K562 (cell line): ENCODE data around the gene MFAP3. TPM values are rescaled to one million over a fixed set of nuclear protein-coding genes. Genes with fewer than 3 reads are reported as not detected.

Experiments
- ATAC-seq: fragments of 200-7000 bp; cut with Tn5 transposase; 3 replicates; pipeline ENCODE4 v1.9.1; 2020; ENCODE audit warnings: moderate library complexity
- BruUV-seq: library from RNA; stranded (reverse); fragments of 400-500 nt; replicated peaks from 2 replicates; lab custom pipeline; 2021; lab: Mats Ljungman, UMichigan
- CTCF ChIA-PET: fragments of 300-600 bp; formaldehyde crosslinking; extraction: SDS; loops from one replicate; lab custom pipeline; 2021; ENCODE audit warnings: low intra/inter-chr PET ratio; lab: Yijun Ruan, JAX
- POLR2A ChIA-PET: fragments of 300-600, 350-650 bp; sonication (Branson Sonifier 250); formaldehyde crosslinking; extraction: SDS; loops from one replicate; lab custom pipeline; 2021; ENCODE audit warnings: antibody characterized with exemption, inconsistent platforms; lab: Yijun Ruan, JAX
- DNase-seq, 4 experiments: peaks; one replicate each; pipeline versions ENCODE4 v3.0.0 to v3.0.0-alpha.2; 2011 to 2018; ENCODE audit warnings: low spot score in 3 of 4, mixed read lengths in 3 of 4; ENCODE audit errors: extremely low read depth in 1 of 4
- FAIRE-seq: peaks from 2 replicates; lab custom pipeline; 2011; peaks lifted over from hg19 to GRCh38; lab: Jason Lieb, UNC
- H2AFZ ChIP-seq: 2 replicates; pipeline ENCODE4 v1.6.0; 2011; ENCODE audit warnings: low read depth, low read length, control low read depth, inconsistent platforms
- H3K27ac ChIP-seq: fragments of 200-600 bp; 3 replicates; pipeline ENCODE4 v1.8.0; 2011; ENCODE audit warnings: low read depth, mild to moderate bottlenecking, control low read depth, inconsistent platforms, low read length, moderate library complexity, mixed read lengths; ENCODE audit errors: extremely low read depth
- H3K27me3 ChIP-seq, 2 experiments: fragments of 300-600 bp in 1 of 2; 2 replicates in 1 of 2; 3 replicates in 1 of 2; pipeline versions ENCODE4 v1.6.0 to v1.8.0; 2011; ENCODE audit warnings: inconsistent platforms in 2 of 2, low read length in 2 of 2, mild to moderate bottlenecking in 1 of 2, mixed read lengths in 1 of 2, moderate library complexity in 1 of 2; ENCODE audit not compliant: control insufficient read depth in 2 of 2, insufficient read depth in 2 of 2
- H3K36me3 ChIP-seq: fragments of 300-600 bp; 3 replicates; pipeline ENCODE4 v1.8.0; 2011; ENCODE audit warnings: mild to moderate bottlenecking, low read length, inconsistent platforms; ENCODE audit not compliant: control insufficient read depth, insufficient read depth
- H3K4me1 ChIP-seq, 2 experiments: fragments of 200-600 bp in 1 of 2; replicated peaks in 1 of 2; 2 replicates in 1 of 2; 3 replicates in 1 of 2; pipeline versions ENCODE4 v1.5.1 to v1.8.0; 2011; ENCODE audit warnings: inconsistent platforms in 2 of 2, low read length in 2 of 2, mild to moderate bottlenecking in 1 of 2, mixed read lengths in 1 of 2, moderate library complexity in 1 of 2; ENCODE audit not compliant: control insufficient read depth in 2 of 2, insufficient read depth in 2 of 2
- H3K4me2 ChIP-seq: 2 replicates; pipeline ENCODE4 v1.6.1; 2011; ENCODE audit warnings: low read length, control low read depth, inconsistent platforms, mixed read lengths; ENCODE audit not compliant: insufficient read depth
- H3K4me3 ChIP-seq: fragments of 200-600 bp; sonication (generic), shearing (Covaris generic); 2 replicates; pipeline ENCODE4 v1.5.1; 2016; ENCODE audit warnings: control low read depth, inconsistent platforms
- H3K79me2 ChIP-seq: fragments of 200-600 bp; 3 replicates; pipeline ENCODE4 v1.8.0; 2011; ENCODE audit warnings: low read length, inconsistent platforms; ENCODE audit not compliant: control insufficient read depth, insufficient read depth
- H3K9ac ChIP-seq, 2 experiments: 2 replicates each; pipeline versions ENCODE4 v1.6.0 to v1.6.1; 2011; ENCODE audit warnings: low read depth in 2 of 2, low read length in 2 of 2, control low read depth in 1 of 2, inconsistent platforms in 1 of 2, mild to moderate bottlenecking in 1 of 2, mixed read lengths in 1 of 2; ENCODE audit not compliant: insufficient read depth in 1 of 2
- H3K9me1 ChIP-seq: one replicate; pipeline ENCODE4 v1.6.0; 2011; ENCODE audit warnings: inconsistent platforms, mild to moderate bottlenecking, low read length, moderate library complexity; ENCODE audit not compliant: control insufficient read depth, insufficient read depth
- H3K9me3 ChIP-seq: replicated peaks from 2 replicates; pipeline ENCODE4 v1.5.1; 2011; ENCODE audit warnings: low read depth, low read length, inconsistent platforms; ENCODE audit not compliant: control insufficient read depth, insufficient read depth
- H4K20me1 ChIP-seq: replicated peaks from 2 replicates; pipeline ENCODE4 v1.6.1; 2011; ENCODE audit warnings: low read length, inconsistent platforms, mixed read lengths; ENCODE audit not compliant: control insufficient read depth, insufficient read depth
- NBN ChIP-seq: fragments of 450-650 bp; IDR thresholded peaks from 2 replicates; pipeline ENCODE4 v1.6.1; 2016; ENCODE audit warnings: low read depth, mild to moderate bottlenecking
- PRMT5 ChIP-seq: sonication (generic); formaldehyde crosslinking; IDR thresholded peaks from 2 replicates; pipeline ENCODE4 v1.5.0; 2020; ENCODE audit warnings: missing genetic modification reagents
- ZFP1 ChIP-seq: fragments of 450-650 bp; formaldehyde crosslinking; IDR thresholded peaks from 2 replicates; pipeline ENCODE4 v1.4.0; 2020; ENCODE audit warnings: mild to moderate bottlenecking, mixed read lengths
- WGBS: fragments of 100-300 bp; shearing (Covaris generic); methylation state at CpG from one replicate; pipeline ENCODE4 v1.1.6; 2016; ENCODE audit warnings: low coverage, mixed read lengths; ENCODE audit not compliant: insufficient coverage; ENCODE audit errors: missing lambda C conversion rate; 5-methylcytosine and 5-hydroxymethylcytosine counted together
- in situ Hi-C: fragments of 300-500 bp; cut with MboI; formaldehyde crosslinking; loops from 4 replicates; pipeline ENCODE4 v1.15.0; 2018; ENCODE audit warnings: inconsistent platforms, mixed read lengths
- intact Hi-C: fragments of 100-400 bp; cut with micrococcal nuclease; formaldehyde crosslinking; loops from 2 replicates; pipeline ENCODE4 v1.14.2; 2022
- polyA plus RNA-seq, 8 experiments: library from polyadenylated mRNA; depleted of rRNA in 4 of 8; stranded (reverse) in 5 of 8; unstranded in 3 of 8; fragments of >200 nt; fragmentation: Nextera tagmentation in 2 of 8; fragmentation: Illumina TruSeq in 1 of 8; extraction: Ambion mirVana in 2 of 8; extraction: Trizol in 1 of 8; gene quantifications; 2 replicates each; pipeline versions ENCODE4 v1.2.1 to v1.2.3, GENCODE V29; 2011 to 2014; ENCODE audit warnings: inconsistent platforms in 1 of 8, missing spikeins in 1 of 8
- total RNA-seq, 7 experiments: library from RNA; depleted of rRNA in 6 of 7; stranded (reverse); fragments of >200 nt in 6 of 7; fragmentation: Illumina TruSeq in 2 of 7; extraction: Trizol in 2 of 7; gene quantifications; 2 replicates each; pipeline versions ENCODE4 v1.2.1 to v1.2.3, GENCODE V29; 2011 to 2021; ENCODE audit warnings: low replicate concordance in 1 of 7
- TF ChIP-seq, protein P1 (sequence below): IDR thresholded peaks from 2 replicates; pipeline ENCODE4 v1.6.1; 2016; ENCODE audit warnings: missing genetic modification characterization, missing compliant biosample characterization

The MFAP3 gene
- total and polyA plus RNA-seq, 9 of the 15 experiments (the other 6 are each of a cell fraction or from before 2014, with no cell fraction given): 9.5 to 39.1 (median 20.7) TPM

DNA sequence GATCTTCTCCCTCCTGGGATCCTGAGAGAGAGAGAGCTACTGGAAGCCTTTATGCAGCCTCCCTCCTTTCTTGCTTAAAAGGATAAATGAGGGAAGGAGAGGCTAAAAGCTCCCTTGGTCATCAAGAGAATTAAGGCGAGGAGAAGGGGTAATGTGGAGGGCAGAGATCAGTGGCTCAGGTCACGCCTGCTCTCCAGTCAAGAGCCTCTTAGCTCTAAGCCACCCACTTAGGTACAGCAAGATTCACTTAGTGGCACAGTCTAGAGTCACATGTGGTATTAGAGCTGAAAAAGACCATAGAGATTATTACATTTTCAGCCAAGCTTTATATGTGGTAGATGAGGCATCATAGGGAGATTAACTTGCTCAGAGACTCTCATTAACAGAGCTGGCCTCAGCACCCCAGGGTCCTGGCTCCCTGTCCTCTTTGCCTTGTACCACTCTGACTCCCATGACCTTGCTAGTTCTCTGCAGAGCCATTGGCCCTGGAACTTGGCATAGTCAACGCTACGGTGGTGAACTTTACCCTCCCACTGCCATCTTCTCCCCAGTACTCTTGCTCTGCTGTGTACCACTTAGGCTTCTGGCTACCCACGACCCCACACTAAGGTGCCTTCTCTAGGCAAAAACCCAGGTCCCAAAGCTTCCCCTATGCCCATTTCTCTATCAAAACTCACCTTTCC is 37.6 kb downstream of the MFAP3 start:
- DNase-seq (no peak), FAIRE-seq (no peak), ATAC-seq (peak; percentile 10; the same call in 1 of the 3 replicates)
- peaks cover 0 to 1% of the 10 kb centered on the region in 2 experiments; a peak in 2 of 5 replicates for H3K27me3 ChIP-seq
- WGBS: 10% methylated on average over 5 of the region's 5 CpGs
- H2AFZ ChIP-seq: no peak overlapping the region
- no peaks in the 10 kb centered on the region; a peak in 1 of 5 replicates for H3K4me1 ChIP-seq
- no peak overlapping the region for H3K4me3 ChIP-seq
- BruUV-seq: no TSS peak
- ChIA-PET POLR2A (interaction anchor here (0.6 to 0.7 kb wide), 2 partner anchors 73 kb away, joined by 3 read pairs; no protein-coding TSS in a partner anchor), CTCF (no interaction called here)
- no peak overlapping the region for H3K4me2 ChIP-seq
- intact Hi-C loops (loop anchor here (10.0 kb wide), 1 partner anchor 448 kb away; no protein-coding TSS in a partner anchor), in situ Hi-C loops (loop anchor here (10.0 kb wide), 1 partner anchor 528 kb away; no protein-coding TSS in a partner anchor)
- H3K79me2 ChIP-seq: no peaks in the 10 kb centered on the region
- H4K20me1 ChIP-seq: no peaks in the 10 kb centered on the region
- H3K9me3 ChIP-seq: no peaks in the 10 kb centered on the region
- H3K36me3 ChIP-seq: no peaks in the 10 kb centered on the region
- no peaks in the 10 kb centered on the region for H3K9me1 ChIP-seq
- TF ChIP-seq NBN (no peak), PRMT5 (CRISPR knock-in tag) (no peak), ZFP1 (no peak)
- TF ChIP-seq, protein P1, sequence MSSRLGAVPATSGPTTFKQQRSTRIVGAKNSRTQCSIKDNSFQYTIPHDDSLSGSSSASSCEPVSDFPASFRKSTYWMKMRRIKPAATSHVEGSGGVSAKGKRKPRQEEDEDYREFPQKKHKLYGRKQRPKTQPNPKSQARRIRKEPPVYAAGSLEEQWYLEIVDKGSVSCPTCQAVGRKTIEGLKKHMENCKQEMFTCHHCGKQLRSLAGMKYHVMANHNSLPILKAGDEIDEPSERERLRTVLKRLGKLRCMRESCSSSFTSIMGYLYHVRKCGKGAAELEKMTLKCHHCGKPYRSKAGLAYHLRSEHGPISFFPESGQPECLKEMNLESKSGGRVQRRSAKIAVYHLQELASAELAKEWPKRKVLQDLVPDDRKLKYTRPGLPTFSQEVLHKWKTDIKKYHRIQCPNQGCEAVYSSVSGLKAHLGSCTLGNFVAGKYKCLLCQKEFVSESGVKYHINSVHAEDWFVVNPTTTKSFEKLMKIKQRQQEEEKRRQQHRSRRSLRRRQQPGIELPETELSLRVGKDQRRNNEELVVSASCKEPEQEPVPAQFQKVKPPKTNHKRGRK (tag): no peak
- no peak overlapping the region for H3K9ac ChIP-seq
- no peak overlapping the region for H3K27ac ChIP-seq
